Neural crest cell (in vitro differentiated cells): ENCODE results near the gene QPRT. TPM values are rescaled to one million over a fixed set of nuclear protein-coding genes. Genes with fewer than 3 reads are reported as not detected.
A peak's percentile ranks its signal among the peaks of the same experiment; 100 is the strongest.
"Not testable (repeated sequence)": the region's sequence is repeated elsewhere in the genome, so short reads cannot be mapped to it uniquely, and the experiment has no call there.

ENCODE experiments used
- DNase-seq: peaks from one replicate; pipeline ENCODE4 v3.0.0; 2021; ENCODE audit warnings: low read depth, mixed read lengths, low spot score
- H3K27ac Mint-ChIP-seq: one replicate; pipeline ENCODE4 v1.8.0; 2021; ENCODE audit warnings: mild to moderate bottlenecking, mixed read lengths; ENCODE audit not compliant: unreplicated experiment
- H3K27me3 Mint-ChIP-seq: 2 replicates; pipeline ENCODE4 v1.8.0; 2021; ENCODE audit warnings: low read depth, mild to moderate bottlenecking, mixed read lengths
- H3K36me3 Mint-ChIP-seq: 2 replicates; pipeline ENCODE4 v1.8.0; 2021; ENCODE audit warnings: low read depth, mild to moderate bottlenecking, mixed read lengths
- H3K4me1 Mint-ChIP-seq: 2 replicates; pipeline ENCODE4 v1.8.0; 2021; ENCODE audit warnings: mixed read lengths
- H3K4me3 Mint-ChIP-seq: one replicate; pipeline ENCODE4 v1.8.0; 2021; ENCODE audit warnings: mild to moderate bottlenecking, mixed read lengths
- H3K9me3 Mint-ChIP-seq: 2 replicates; pipeline ENCODE4 v1.8.0; 2021; ENCODE audit warnings: mixed read lengths
- CTCF ChIP-seq: fragments of 200-600 bp; sonication (generic); conservative IDR thresholded peaks from 2 replicates; pipeline ENCODE4 v1.5.0; 2021; ENCODE audit warnings: antibody characterized with exemption, mild to moderate bottlenecking
- long read RNA-seq: library from polyadenylated mRNA; unstranded; transcript quantifications from one replicate; pipeline ENCODE4 v2.0.0, GENCODE V29; 2020
- total RNA-seq: library from RNA; stranded (reverse); gene quantifications from 2 replicates; pipeline ENCODE4 v1.2.1, GENCODE V29; 2021

The QPRT gene
- 77.3 and 79.5 TPM in 2 replicates for total RNA-seq
- long read RNA-seq, transcript QPRT-202 (4 exons, 2,343 nt), result major isoform, 27 of 35 reads
- long read RNA-seq, partial matches to known transcripts, result 3 of 35 reads
- long read RNA-seq, other reads (novel, unspliced or antisense), result 5 of 35 reads

GRCh38 chr16:29678691-29679267 lies at the start of gene QPRT:
Gene QPRT (plus strand): TSS chr16:29679180. CDS start chr16:29679198, 18 bp downstream.
- Mint-ChIP-seq H3K4me1 (peaks cover 27% of the 10 kb centered on the region), H3K36me3 (peaks cover 4% of the 10 kb centered on the region), H3K9me3 (no peaks in the 10 kb centered on the region), H3K4me3 (peak within 1 kb of the TSS; percentile 92), H3K27me3 (no peaks in the 10 kb centered on the region), H3K27ac (peak within 1 kb of the TSS; percentile 98)
- peak; percentile 60 for DNase-seq
- no peak for TF ChIP-seq CTCF

- not testable (repeated sequence) for H3K4me1 Mint-ChIP-seq, H3K27me3 Mint-ChIP-seq, H3K36me3 Mint-ChIP-seq, H3K27ac Mint-ChIP-seq, H3K4me3 Mint-ChIP-seq, H3K9me3 Mint-ChIP-seq, DNase-seq
These were observed 49.7 kb upstream of the QPRT start for GRCh38 chr16:29629318-29629717.

- not testable (repeated sequence) for H3K4me3 Mint-ChIP-seq, DNase-seq, H3K4me1 Mint-ChIP-seq, H3K9me3 Mint-ChIP-seq, H3K27me3 Mint-ChIP-seq, H3K27ac Mint-ChIP-seq, H3K36me3 Mint-ChIP-seq
These were observed 47.3 kb upstream of the QPRT start for GRCh38 chr16:29631658-29632057.

GRCh38 chr16:29635902-29636301 lies 43.1 kb upstream of the QPRT start:
- not testable (repeated sequence) for DNase-seq, H3K27me3 Mint-ChIP-seq, H3K27ac Mint-ChIP-seq, H3K4me3 Mint-ChIP-seq, H3K4me1 Mint-ChIP-seq, H3K36me3 Mint-ChIP-seq, H3K9me3 Mint-ChIP-seq

- H3K4me3 Mint-ChIP-seq, H3K27me3 Mint-ChIP-seq, H3K36me3 Mint-ChIP-seq, H3K4me1 Mint-ChIP-seq, DNase-seq, H3K9me3 Mint-ChIP-seq, H3K27ac Mint-ChIP-seq: not testable (repeated sequence)
These were observed 42.6 kb upstream of the QPRT start for GRCh38 chr16:29636368-29636767.

- not testable (repeated sequence) for H3K27me3 Mint-ChIP-seq, H3K36me3 Mint-ChIP-seq, H3K9me3 Mint-ChIP-seq, DNase-seq, H3K4me3 Mint-ChIP-seq, H3K4me1 Mint-ChIP-seq, H3K27ac Mint-ChIP-seq
These were observed 40.2 kb upstream of the QPRT start for GRCh38 chr16:29638751-29639150.

- H3K4me1 Mint-ChIP-seq, result peaks cover 10% of the 10 kb centered on the region
- H3K27me3 Mint-ChIP-seq, result no peaks in the 10 kb centered on the region
- no peak for DNase-seq
- no peaks in the 10 kb centered on the region for H3K9me3 Mint-ChIP-seq
- H3K36me3 Mint-ChIP-seq, result no peaks in the 10 kb centered on the region
- TF ChIP-seq CTCF, result no peak
- no peak overlapping the region for H3K27ac Mint-ChIP-seq
- H3K4me3 Mint-ChIP-seq, result no peak overlapping the region
These were observed 37.4 kb upstream of the QPRT start for GRCh38 chr16:29641561-29641960.

GRCh38 chr16:29643596-29643995 lies 35.4 kb upstream of the QPRT start:
- Mint-ChIP-seq H3K36me3 (no peaks in the 10 kb centered on the region), H3K27ac (no peak overlapping the region), H3K4me1 (peaks cover 10% of the 10 kb centered on the region), H3K4me3 (no peak overlapping the region), H3K27me3 (no peaks in the 10 kb centered on the region), H3K9me3 (no peaks in the 10 kb centered on the region)
- TF ChIP-seq CTCF, result no peak
- no peak for DNase-seq
